H9 (cell line): ENCODE results near the gene ATAD1. TPM values are rescaled to one million over a fixed set of nuclear protein-coding genes. Genes with fewer than 3 reads are reported as not detected.

Source experiments
- DNase-seq: peaks from one replicate; pipeline ENCODE4 v3.0.0-alpha.2; 2017
- H2AFZ ChIP-seq: one replicate; pipeline ENCODE4 v1.6.1; 2013; ENCODE audit warnings: mild to moderate bottlenecking, low read length, control low read depth, moderate library complexity
- H2AK5ac ChIP-seq: 2 replicates; pipeline ENCODE4 v1.6.1; 2013; ENCODE audit warnings: low read length, control low read depth, mixed read lengths; ENCODE audit not compliant: insufficient read length
- H2BK120ac ChIP-seq: one replicate; pipeline ENCODE4 v1.6.1; 2013; ENCODE audit warnings: low read depth, mild to moderate bottlenecking, low read length, control low read depth, inconsistent platforms; ENCODE audit not compliant: poor library complexity, severe bottlenecking
- H2BK12ac ChIP-seq: 2 replicates; pipeline ENCODE4 v1.6.1; 2013; ENCODE audit warnings: low read length, control low read depth, mixed read lengths, low read depth; ENCODE audit not compliant: insufficient read length
- H2BK15ac ChIP-seq: 2 replicates; pipeline ENCODE4 v1.6.1; 2013; ENCODE audit warnings: low read depth, low read length, control low read depth
- H2BK20ac ChIP-seq: one replicate; pipeline ENCODE4 v1.6.1; 2013; ENCODE audit warnings: low read depth, mild to moderate bottlenecking, low read length, control low read depth, inconsistent platforms; ENCODE audit not compliant: poor library complexity, severe bottlenecking
- H2BK5ac ChIP-seq: 2 replicates; pipeline ENCODE4 v1.6.1; 2013; ENCODE audit warnings: low read length, control low read depth, mixed read lengths; ENCODE audit not compliant: insufficient read length
- H3K14ac ChIP-seq: 2 replicates; pipeline ENCODE4 v1.6.1; 2013; ENCODE audit warnings: low read length, control low read depth; ENCODE audit not compliant: insufficient read depth
- H3K18ac ChIP-seq: 2 replicates; pipeline ENCODE4 v1.6.1; 2013; ENCODE audit warnings: low read depth, mild to moderate bottlenecking, mixed read lengths, low read length, control low read depth; ENCODE audit not compliant: insufficient read length
- H3K23ac ChIP-seq: 2 replicates; pipeline ENCODE4 v1.6.1; 2013; ENCODE audit warnings: low read length, control low read depth, mixed read lengths, low read depth; ENCODE audit not compliant: insufficient read length
- H3K23me2 ChIP-seq: 2 replicates; pipeline ENCODE4 v1.6.1; 2013; ENCODE audit warnings: low read depth, mild to moderate bottlenecking, mixed read lengths, low read length, control low read depth; ENCODE audit not compliant: insufficient read length, poor library complexity, severe bottlenecking
- H3K27ac ChIP-seq: 2 replicates; pipeline ENCODE4 v1.5.1; 2013; ENCODE audit warnings: low read length, control low read depth, mixed read lengths, low read depth; ENCODE audit not compliant: insufficient read length
- H3K27me3 ChIP-seq: 2 replicates; pipeline ENCODE4 v1.6.1; 2013; ENCODE audit warnings: low read length, control low read depth, inconsistent platforms; ENCODE audit not compliant: insufficient read depth
- H3K4ac ChIP-seq: 2 replicates; pipeline ENCODE4 v1.6.1; 2013; ENCODE audit warnings: low read depth, mild to moderate bottlenecking, control low read depth, inconsistent platforms, low read length, moderate library complexity
- H3K4me1 ChIP-seq: 2 replicates; pipeline ENCODE4 v1.6.1; 2013; ENCODE audit warnings: low read length, control low read depth, inconsistent platforms; ENCODE audit not compliant: insufficient read depth
- H3K4me2 ChIP-seq: 2 replicates; pipeline ENCODE4 v1.6.1; 2013; ENCODE audit warnings: low read length, control low read depth, mixed read lengths; ENCODE audit not compliant: insufficient read length, insufficient read depth
- H3K56ac ChIP-seq: 2 replicates; pipeline ENCODE4 v1.6.1; 2013; ENCODE audit warnings: low read depth, mild to moderate bottlenecking, mixed read lengths, low read length, control low read depth; ENCODE audit not compliant: insufficient read length
- H3K79me1 ChIP-seq: 2 replicates; pipeline ENCODE4 v1.6.1; 2013; ENCODE audit warnings: low read depth, mild to moderate bottlenecking, moderate library complexity, low read length, control low read depth, inconsistent platforms; ENCODE audit not compliant: insufficient read depth, poor library complexity, severe bottlenecking
- H3K79me2 ChIP-seq: 2 replicates; pipeline ENCODE4 v1.6.1; 2013; ENCODE audit warnings: low read length, control low read depth, inconsistent platforms; ENCODE audit not compliant: insufficient read depth
- H3K9ac ChIP-seq: 2 replicates; pipeline ENCODE4 v1.6.1; 2013; ENCODE audit warnings: low read length, control low read depth, mixed read lengths; ENCODE audit not compliant: insufficient read length; ENCODE audit errors: extremely low read depth
- H3K9me3 ChIP-seq: one replicate; pipeline ENCODE4 v1.6.1; 2013; ENCODE audit warnings: low read depth, low read length, inconsistent platforms; ENCODE audit not compliant: control insufficient read depth
- H3T11ph ChIP-seq: one replicate; pipeline ENCODE4 v1.6.1; 2013; ENCODE audit warnings: mild to moderate bottlenecking, low read length, control low read depth, inconsistent platforms
- H4K20me1 ChIP-seq: one replicate; pipeline ENCODE4 v1.6.1; 2013; ENCODE audit not compliant: control insufficient read depth, insufficient read length, insufficient read depth
- H4K5ac ChIP-seq: 2 replicates; pipeline ENCODE4 v1.6.1; 2013; ENCODE audit warnings: low read depth, mild to moderate bottlenecking, mixed read lengths, low read length, control low read depth; ENCODE audit not compliant: insufficient read length
- H4K8ac ChIP-seq: replicated peaks from 2 replicates; pipeline ENCODE4 v1.6.1; 2013; ENCODE audit warnings: low read length, control low read depth, mixed read lengths, low read depth; ENCODE audit not compliant: insufficient read length
- H4K91ac ChIP-seq: 2 replicates; pipeline ENCODE4 v1.6.1; 2013; ENCODE audit warnings: low read depth, mild to moderate bottlenecking, moderate library complexity, mixed read lengths, low read length, control low read depth; ENCODE audit not compliant: insufficient read length
- H3K27ac Mint-ChIP-seq, 3 experiments: 2 replicates in 2 of 3; 3 replicates in 1 of 3; pipeline ENCODE4 v1.8.0; 2020 to 2021; ENCODE audit warnings: mixed read lengths in 3 of 3, mild to moderate bottlenecking in 1 of 3, moderate library complexity in 1 of 3
- H3K27me3 Mint-ChIP-seq: 2 replicates; pipeline ENCODE4 v1.8.0; 2021; ENCODE audit warnings: low read depth, mild to moderate bottlenecking, moderate library complexity, mixed read lengths
- H3K36me3 Mint-ChIP-seq, 3 experiments: 2 replicates in 2 of 3; 3 replicates in 1 of 3; pipeline ENCODE4 v1.8.0; 2020 to 2021; ENCODE audit warnings: low read depth in 3 of 3, mixed read lengths in 3 of 3; ENCODE audit not compliant: insufficient read depth in 1 of 3
- H3K4me1 Mint-ChIP-seq, 2 experiments: 2 replicates each; pipeline ENCODE4 v1.8.0; 2020; ENCODE audit warnings: mixed read lengths in 2 of 2
- H3K4me3 Mint-ChIP-seq, 2 experiments: 2 replicates in 1 of 2; 3 replicates in 1 of 2; pipeline ENCODE4 v1.8.0; 2020 to 2021; ENCODE audit warnings: mild to moderate bottlenecking in 2 of 2, mixed read lengths in 2 of 2, moderate library complexity in 1 of 2
- H3K9me3 Mint-ChIP-seq, 2 experiments: 2 replicates in 1 of 2; 3 replicates in 1 of 2; pipeline ENCODE4 v1.8.0; 2020; ENCODE audit warnings: mild to moderate bottlenecking in 2 of 2, mixed read lengths in 2 of 2, moderate library complexity in 1 of 2
- CTCF ChIP-seq: fragments of 200-600 bp; sonication (generic); conservative IDR thresholded peaks from 3 replicates; pipeline ENCODE4 v1.8.0; 2021; ENCODE audit warnings: antibody characterized with exemption, mild to moderate bottlenecking
- WGBS: extraction: QIAGEN DNeasy Blood & Tissue Kit; methylation state at CpG from one replicate; pipeline ENCODE4 v1.1.7; 2013; ENCODE audit warnings: missing lambda C conversion rate, low lambda C conversion rate, mixed read lengths; ENCODE audit not compliant: insufficient read length; ENCODE audit errors: extremely low coverage; 5-methylcytosine and 5-hydroxymethylcytosine counted together
- total RNA-seq: library from RNA; stranded (reverse); gene quantifications from 2 replicates; pipeline ENCODE4 v1.2.1, GENCODE V29; 2021

The ATAD1 gene
- total RNA-seq, 1 experiment from 2014 or later, result 38.7 TPM

- DNase-seq, result no peak
- Mint-ChIP-seq H3K4me1 (peaks cover 3 to 6% of the 10 kb centered on the region in 2 experiments; a peak in 3 of 4 replicates), H3K27ac (peak overlapping the region in 1 of 3 experiments; percentile 87; a peak in 1 of 7 replicates), H3K36me3 (no peaks in the 10 kb centered on the region; a peak in 1 of 7 replicates), H3K27me3 (no peaks in the 10 kb centered on the region; the same call in 1 of the 2 replicates), H3K9me3 (no peaks in the 10 kb centered on the region), H3K4me3 (no peak overlapping the region)
- Histone ChIP-seq H3K9ac (no peak overlapping the region), H2AK5ac (no peak overlapping the region), H3K4me2 (no peak overlapping the region), H3K79me2 (no peaks in the 10 kb centered on the region), H2BK12ac (no peak overlapping the region), H3K4me1 (no peaks in the 10 kb centered on the region), H4K8ac (no peak overlapping the region), H3K23ac (no peak overlapping the region), H3K4ac (no peak overlapping the region), H3K14ac (no peak overlapping the region), H3K23me2 (no peaks in the 10 kb centered on the region), H3K27me3 (no peaks in the 10 kb centered on the region), H2BK5ac (no peak overlapping the region), H3K27ac (no peak overlapping the region), H4K91ac (no peak overlapping the region), H2BK20ac (no peak overlapping the region), H4K20me1 (no peaks in the 10 kb centered on the region), H3K9me3 (no peaks in the 10 kb centered on the region), H2AFZ (no peak overlapping the region), H3K18ac (no peak overlapping the region), H3K79me1 (no peaks in the 10 kb centered on the region), H2BK120ac (no peak overlapping the region), H2BK15ac (no peak overlapping the region), H3T11ph (no peak overlapping the region), H3K56ac (no peak overlapping the region), H4K5ac (no peak overlapping the region)
- TF ChIP-seq CTCF, result no peak
- WGBS, result no CpG with 5 or more reads among the region's 1 CpG
Observed at GRCh38 chr10:87842220-87842641, 24.2 kb upstream of the ATAD1 start.
